KMS-11 (cell line): ENCODE results near the gene C1orf105.

Experiments
- H2AFZ ChIP-seq: fragments of 200-600 bp; sonication (generic); 2 replicates; pipeline ENCODE4 v1.6.1; 2016; ENCODE audit warnings: antibody characterized with exemption, mixed run types, low read depth
- H3K27ac ChIP-seq: fragments of 200-600 bp; sonication (generic); 2 replicates; pipeline ENCODE4 v1.6.1; 2016; ENCODE audit warnings: mild to moderate bottlenecking, mixed run types
- H3K27me3 ChIP-seq: fragments of 200-600 bp; sonication (generic); 2 replicates; pipeline ENCODE4 v1.6.1; 2017; ENCODE audit warnings: mild to moderate bottlenecking, low read depth, mixed run types, moderate library complexity; ENCODE audit not compliant: insufficient read depth
- H3K36me3 ChIP-seq: fragments of 200-600 bp; sonication (generic); 2 replicates; pipeline ENCODE4 v1.6.1; 2017; ENCODE audit warnings: mild to moderate bottlenecking, mixed run types; ENCODE audit not compliant: insufficient read depth
- H3K4me1 ChIP-seq: fragments of 200-600 bp; sonication (generic); 2 replicates; pipeline ENCODE4 v1.6.1; 2016; ENCODE audit warnings: mild to moderate bottlenecking, low read depth, mixed run types; ENCODE audit not compliant: poor library complexity, severe bottlenecking
- H3K4me2 ChIP-seq: fragments of 200-600 bp; sonication (generic); 2 replicates; pipeline ENCODE4 v1.7.0; 2016; ENCODE audit warnings: mild to moderate bottlenecking, mixed run types
- H3K4me3 ChIP-seq: fragments of 200-600 bp; sonication (generic); IDR thresholded peaks from 2 replicates; pipeline ENCODE4 v1.6.1; 2017; ENCODE audit warnings: low read depth, low read length, mixed read lengths; ENCODE audit not compliant: insufficient read depth
- H3K79me2 ChIP-seq: fragments of 200-600 bp; sonication (generic); 2 replicates; pipeline ENCODE4 v1.6.1; 2016; ENCODE audit warnings: low read depth, mixed run types; ENCODE audit not compliant: insufficient read depth
- H3K9ac ChIP-seq: fragments of 200-600 bp; sonication (generic); 2 replicates; pipeline ENCODE4 v1.6.1; 2016; ENCODE audit warnings: mild to moderate bottlenecking, mixed run types
- H4K20me1 ChIP-seq: fragments of 200-600 bp; sonication (generic); 2 replicates; pipeline ENCODE4 v1.6.1; 2016; ENCODE audit warnings: mild to moderate bottlenecking, mixed run types; ENCODE audit not compliant: insufficient read depth
- CTCF ChIP-seq: fragments of 200-600 bp; sonication (generic); conservative IDR thresholded peaks from 2 replicates; pipeline ENCODE4 v1.6.1; 2017; ENCODE audit warnings: low read depth, mild to moderate bottlenecking, antibody characterized with exemption, low read length, moderate library complexity, mixed read lengths

The C1orf105 gene

GRCh38 chr1:172416496-172417035 lies 3.9 kb upstream of the C1orf105 start:
- Histone ChIP-seq H3K4me2 (no peak overlapping the region), H3K27ac (no peak overlapping the region), H4K20me1 (no peaks in the 10 kb centered on the region)

GRCh38 chr1:172417557-172417956 lies 2.9 kb upstream of the C1orf105 start:
- Histone ChIP-seq H3K27ac (no peak overlapping the region), H3K4me1 (no peaks in the 10 kb centered on the region), H3K4me3 (no peak overlapping the region), H2AFZ (no peak overlapping the region), H3K36me3 (no peaks in the 10 kb centered on the region), H4K20me1 (no peaks in the 10 kb centered on the region), H3K79me2 (no peaks in the 10 kb centered on the region), H3K4me2 (no peak overlapping the region), H3K27me3 (no peaks in the 10 kb centered on the region), H3K9ac (no peak overlapping the region)
- no peak for TF ChIP-seq CTCF

More at GRCh38 chr1:172416496-172417035, 3.9 kb upstream of the C1orf105 start:
- H2AFZ ChIP-seq: no peak overlapping the region
- no peaks in the 10 kb centered on the region for H3K79me2 ChIP-seq
- H3K27me3 ChIP-seq: no peaks in the 10 kb centered on the region
- H3K4me3 ChIP-seq: no peak overlapping the region
- H3K4me1 ChIP-seq: no peaks in the 10 kb centered on the region
- H3K9ac ChIP-seq: no peak overlapping the region
- H3K36me3 ChIP-seq: no peaks in the 10 kb centered on the region
- no peak for TF ChIP-seq CTCF

GRCh38 chr1:172421974-172422604 lies 1.6 kb downstream of the C1orf105 start:
- Histone ChIP-seq H3K27ac (no peak overlapping the region), H4K20me1 (no peaks in the 10 kb centered on the region), H3K27me3 (no peaks in the 10 kb centered on the region), H3K4me1 (no peaks in the 10 kb centered on the region), H2AFZ (no peak overlapping the region), H3K36me3 (no peaks in the 10 kb centered on the region), H3K4me3 (no peak overlapping the region), H3K9ac (no peak overlapping the region), H3K79me2 (no peaks in the 10 kb centered on the region), H3K4me2 (no peak overlapping the region)
- no peak for TF ChIP-seq CTCF

GRCh38 chr1:172423336-172423735 lies 2.9 kb downstream of the C1orf105 start:
- Histone ChIP-seq H3K27me3 (no peaks in the 10 kb centered on the region), H3K4me3 (no peak overlapping the region), H3K36me3 (no peaks in the 10 kb centered on the region), H3K4me2 (no peak overlapping the region), H3K79me2 (no peaks in the 10 kb centered on the region), H3K9ac (no peak overlapping the region), H4K20me1 (no peaks in the 10 kb centered on the region), H3K27ac (no peak overlapping the region), H2AFZ (no peak overlapping the region), H3K4me1 (peaks cover 4% of the 10 kb centered on the region)
- no peak for TF ChIP-seq CTCF
